RPMI7951 (cell line): Measurements from ENCODE around the gene FLVCR2. TPM values are rescaled to one million over a fixed set of nuclear protein-coding genes. Genes with fewer than 3 reads are reported as not detected.
"Not testable (repeated sequence)": the region's sequence is repeated elsewhere in the genome, so short reads cannot be mapped to it uniquely, and the experiment has no call there.

ENCODE experiments used
- DNase-seq: peaks from one replicate; pipeline ENCODE4 v3.0.0-alpha.2; 2012; ENCODE audit warnings: low read depth
- total RNA-seq: library from RNA; depleted of rRNA; stranded (reverse); fragments of >200 nt; shearing (Covaris generic); gene quantifications from 2 replicates; pipeline ENCODE4 v1.2.3, GENCODE V29; 2014

Gene FLVCR2
- total RNA-seq, 1 experiment from 2014 or later: 1.3 TPM

GRCh38 chr14:75591987-75592575 lies 13.7 kb downstream of the FLVCR2 start:
- DNase-seq: no peak

- DNase-seq: no peak
Measured at GRCh38 chr14:75595226-75595625, 16.8 kb downstream of the FLVCR2 start.

- DNase-seq: no peak
Measured at GRCh38 chr14:75597149-75597548, 18.7 kb downstream of the FLVCR2 start.

GRCh38 chr14:75600100-75600499 lies 21.7 kb downstream of the FLVCR2 start:
- DNase-seq: not testable (repeated sequence)

- not testable (repeated sequence) for DNase-seq
Measured at GRCh38 chr14:75601061-75601460, 22.6 kb downstream of the FLVCR2 start.

GRCh38 chr14:75602503-75602902 lies 24.1 kb downstream of the FLVCR2 start:
- DNase-seq: no peak

GRCh38 chr14:75604979-75605851 lies 26.8 kb downstream of the FLVCR2 start:
- no peak for DNase-seq

- no peak for DNase-seq
Measured at GRCh38 chr14:75605916-75606315, 27.5 kb downstream of the FLVCR2 start.

- DNase-seq: no peak
Measured at GRCh38 chr14:75607044-75607443, 28.6 kb downstream of the FLVCR2 start.

GRCh38 chr14:75607842-75608640 lies 29.6 kb downstream of the FLVCR2 start:
- no peak for DNase-seq

- no peak for DNase-seq
Measured at GRCh38 chr14:75609116-75609515, 30.7 kb downstream of the FLVCR2 start.

- no peak for DNase-seq
Measured at GRCh38 chr14:75609606-75610475, 31.4 kb downstream of the FLVCR2 start.

GRCh38 chr14:75610834-75611233 lies 32.4 kb downstream of the FLVCR2 start:
- no peak for DNase-seq

GRCh38 chr14:75612157-75612556 lies 33.7 kb downstream of the FLVCR2 start:
- DNase-seq: no peak

- DNase-seq: no peak
Measured at GRCh38 chr14:75614179-75614578, 35.8 kb downstream of the FLVCR2 start.

GRCh38 chr14:75615200-75615599 lies 36.8 kb downstream of the FLVCR2 start:
- no peak for DNase-seq

- DNase-seq: no peak
Measured at GRCh38 chr14:75619548-75619947, 41.1 kb downstream of the FLVCR2 start.

- no peak for DNase-seq
Measured at GRCh38 chr14:75625034-75625433, 46.6 kb downstream of the FLVCR2 start.

- no peak for DNase-seq
Measured at GRCh38 chr14:75626396-75626795, 48.0 kb downstream of the FLVCR2 start.

GRCh38 chr14:75626863-75627262 lies 48.4 kb downstream of the FLVCR2 start:
- DNase-seq: no peak

GRCh38 chr14:75627406-75627805 lies 49.0 kb downstream of the FLVCR2 start:
- no peak for DNase-seq
